ENCODE results near the gene DIS3L2. TPM values are rescaled to one million over a fixed set of nuclear protein-coding genes. Genes with fewer than 3 reads are reported as not detected.

Gene DIS3L2
- polyA plus RNA-seq, 3 donors, result 33.5 to 43.8 (median 37.1) TPM

GRCh38 chr2:232200195-232200594 lies 238.7 kb downstream of the DIS3L2 start:
- no peak for DNase-seq (ENCODE audit: extremely low read depth in 1 of 11, low read depth in 9 of 11, low spot score in 4 of 11)

- DNase-seq (ENCODE audit: extremely low read depth in 1 of 11, low read depth in 9 of 11, low spot score in 4 of 11), result no peak
These were observed 241.8 kb downstream of the DIS3L2 start for GRCh38 chr2:232203166-232203891.

DNA sequence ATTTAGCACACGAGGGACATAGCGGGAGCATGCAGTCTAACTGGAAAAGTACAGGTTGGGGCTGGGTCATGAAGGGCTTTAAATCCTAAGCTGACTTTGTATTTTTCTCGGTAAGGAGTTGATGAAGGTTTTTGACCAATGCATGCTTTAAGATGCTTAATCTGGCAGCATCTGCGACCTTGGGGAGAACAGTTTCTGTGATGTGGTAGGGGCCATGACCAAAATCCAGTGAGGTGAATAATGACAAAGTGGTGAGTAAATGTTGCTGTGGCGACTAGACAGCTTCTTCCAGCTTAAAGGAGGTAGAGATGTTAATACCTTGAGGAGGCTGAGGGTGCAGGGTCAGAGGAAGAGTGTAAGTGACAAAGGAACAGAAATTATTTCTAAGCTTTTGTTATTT lies 242.4 kb downstream of the DIS3L2 start:
- DNase-seq (ENCODE audit: extremely low read depth in 1 of 11, low read depth in 9 of 11, low spot score in 4 of 11), result no peak

DNA sequence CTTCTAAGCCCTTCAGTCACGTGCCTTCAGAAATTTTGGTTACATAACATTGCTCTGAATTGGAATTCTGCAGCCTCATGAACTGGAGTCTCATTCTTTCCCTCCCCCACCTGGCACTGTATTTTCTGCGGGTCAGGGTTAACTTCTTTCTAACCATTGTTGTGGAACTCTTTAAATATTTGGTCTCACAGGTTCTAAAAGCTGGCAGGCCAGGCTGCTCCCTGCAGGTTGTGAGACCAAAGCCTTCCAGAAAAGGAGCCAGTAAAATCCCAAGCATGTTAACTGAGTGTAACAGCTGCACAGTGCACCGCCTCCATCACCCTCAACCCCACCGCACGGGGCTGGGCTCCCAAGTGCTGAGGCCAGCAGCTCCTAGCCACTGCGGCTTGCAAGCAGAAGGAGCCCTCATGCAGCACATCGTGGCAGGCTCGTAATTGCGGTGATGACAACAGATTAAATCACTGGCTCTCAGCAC lies 243.0 kb downstream of the DIS3L2 start:
- peak; percentile 5 to 58 (median 27) for DNase-seq (ENCODE audit: extremely low read depth in 1 of 11, low read depth in 9 of 11, low spot score in 4 of 11)

DNA sequence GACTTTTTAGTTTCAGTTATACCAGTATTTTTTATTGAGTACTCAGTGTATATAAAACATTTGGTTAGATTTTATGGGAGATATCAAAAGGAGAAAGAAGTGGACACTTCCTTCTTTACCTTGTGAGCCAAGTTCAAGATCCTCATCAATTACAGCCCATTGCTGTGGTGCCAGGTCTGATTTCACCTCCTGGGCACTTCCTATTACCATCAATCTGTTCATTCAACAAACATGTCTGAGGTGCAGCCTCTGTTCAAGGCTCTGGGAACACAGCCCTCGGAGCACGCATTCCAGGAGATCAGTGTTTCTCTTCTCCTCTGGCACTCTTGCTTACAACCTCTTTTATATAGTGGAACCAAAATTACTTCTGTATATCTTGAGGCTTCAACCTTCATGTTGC lies 245.7 kb downstream of the DIS3L2 start:
- no peak for DNase-seq (ENCODE audit: extremely low read depth in 1 of 11, low read depth in 9 of 11, low spot score in 4 of 11)

GRCh38 chr2:232210306-232210705 lies 248.8 kb downstream of the DIS3L2 start:
- no peak for DNase-seq (ENCODE audit: extremely low read depth in 1 of 11, low read depth in 9 of 11, low spot score in 4 of 11)

DNA sequence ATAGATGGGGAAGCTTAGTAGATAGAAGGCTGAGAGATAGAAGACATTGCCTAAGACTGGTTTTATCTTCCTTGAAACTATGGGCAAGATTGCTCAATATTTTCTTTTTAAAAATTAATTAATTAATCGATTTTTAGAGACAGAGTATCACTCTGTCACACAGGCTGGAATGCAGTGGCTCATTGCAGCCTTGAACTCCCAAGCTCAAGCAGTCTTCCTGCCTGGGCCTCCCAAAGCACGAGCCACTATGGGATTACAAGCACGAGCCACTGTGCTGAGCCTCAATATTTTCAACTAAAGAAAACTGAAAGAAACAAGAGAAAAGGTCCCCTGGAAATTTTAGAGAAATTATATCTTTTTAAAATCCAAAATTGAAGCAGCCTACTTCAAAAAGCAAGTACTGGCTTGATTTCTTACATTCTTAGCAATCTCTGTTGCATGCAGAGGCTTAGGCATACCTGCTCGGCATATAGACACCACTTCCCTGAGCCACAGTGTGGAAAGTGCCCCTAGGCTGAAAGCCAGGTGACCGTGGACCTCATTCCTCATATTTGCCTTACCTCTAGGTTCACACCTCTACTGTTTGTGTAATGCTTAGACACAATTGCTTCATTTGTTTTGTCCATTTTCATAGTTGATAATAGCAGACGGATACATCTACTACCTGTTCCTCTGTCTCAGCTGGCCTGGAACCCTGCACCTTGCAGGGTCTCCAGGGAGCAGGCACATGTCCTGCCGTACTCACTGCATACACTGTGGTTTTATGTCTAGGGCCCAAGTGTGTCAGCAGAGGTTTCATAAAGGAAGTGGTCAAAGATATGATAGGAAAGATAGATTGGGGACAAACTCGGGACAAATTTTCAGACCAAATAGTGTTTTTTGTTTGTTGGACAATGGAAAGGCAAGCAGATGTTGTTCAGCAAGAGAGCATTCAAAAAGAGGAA lies 250.5 kb downstream of the DIS3L2 start:
- no peak for DNase-seq (ENCODE audit: extremely low read depth in 1 of 11, low read depth in 9 of 11, low spot score in 4 of 11)

DNA sequence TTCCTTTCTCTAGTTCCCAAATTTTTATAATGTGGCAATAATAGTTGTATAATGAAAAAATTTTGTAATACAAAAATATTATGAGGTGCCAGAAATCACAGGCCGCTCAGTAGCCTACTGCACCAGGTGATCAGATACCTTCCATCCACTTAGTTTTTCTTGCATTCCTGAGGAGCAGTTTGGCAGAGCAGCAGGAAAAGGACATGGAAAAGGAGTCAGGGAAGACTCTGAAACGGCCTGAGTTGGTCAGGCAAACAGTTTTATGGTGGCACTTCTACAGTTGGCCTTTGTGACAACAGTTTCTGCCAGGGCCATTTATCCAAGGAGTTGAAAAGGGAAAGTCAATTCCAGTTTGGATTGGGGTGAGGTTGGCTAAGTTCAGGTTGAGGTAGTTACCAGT lies 251.7 kb downstream of the DIS3L2 start:
- DNase-seq (ENCODE audit: extremely low read depth in 1 of 11, low read depth in 9 of 11, low spot score in 4 of 11), result no peak

GRCh38 chr2:232214053-232214452 lies 252.5 kb downstream of the DIS3L2 start:
- no peak for DNase-seq (ENCODE audit: extremely low read depth in 1 of 11, low read depth in 9 of 11, low spot score in 4 of 11)

GRCh38 chr2:232216028-232216427 lies 254.5 kb downstream of the DIS3L2 start:
- DNase-seq (ENCODE audit: extremely low read depth in 1 of 11, low read depth in 9 of 11, low spot score in 4 of 11), result no peak

DNA sequence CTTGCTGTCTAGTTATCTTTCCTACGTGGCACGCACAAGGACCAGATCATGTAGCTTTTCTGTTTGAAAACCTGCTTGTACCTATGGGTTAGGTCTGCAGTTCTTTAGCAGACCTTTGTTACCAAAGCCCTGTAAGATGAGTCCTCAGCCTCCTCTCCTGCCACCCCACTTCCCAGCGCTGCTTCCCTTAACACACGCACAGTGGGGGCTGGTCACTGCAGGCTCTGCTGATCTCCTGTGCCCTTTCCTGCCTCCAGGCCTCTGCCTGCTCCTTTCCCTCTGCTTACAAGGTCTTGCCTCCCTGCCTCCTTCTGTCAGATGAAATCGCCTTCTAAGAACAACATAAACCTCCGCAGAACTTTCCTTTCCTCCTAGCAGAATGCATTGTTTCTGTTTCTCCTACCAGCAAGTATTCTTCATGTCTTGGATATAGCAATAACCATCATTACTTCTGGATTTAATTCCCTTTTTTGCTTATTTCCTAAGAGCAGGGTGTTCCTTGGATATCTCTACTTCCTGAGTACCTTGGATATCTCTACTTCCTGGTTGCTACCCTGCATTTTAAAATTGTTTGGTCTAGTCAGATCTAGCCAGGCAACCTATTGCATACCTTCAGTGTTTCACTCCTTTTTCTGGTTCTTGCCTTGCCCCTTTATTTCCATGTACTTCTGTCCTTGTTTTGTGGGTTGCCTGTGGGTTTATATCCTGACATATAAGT lies 257.4 kb downstream of the DIS3L2 start:
- DNase-seq (ENCODE audit: extremely low read depth in 1 of 11, low read depth in 9 of 11, low spot score in 4 of 11), result no peak

DNA sequence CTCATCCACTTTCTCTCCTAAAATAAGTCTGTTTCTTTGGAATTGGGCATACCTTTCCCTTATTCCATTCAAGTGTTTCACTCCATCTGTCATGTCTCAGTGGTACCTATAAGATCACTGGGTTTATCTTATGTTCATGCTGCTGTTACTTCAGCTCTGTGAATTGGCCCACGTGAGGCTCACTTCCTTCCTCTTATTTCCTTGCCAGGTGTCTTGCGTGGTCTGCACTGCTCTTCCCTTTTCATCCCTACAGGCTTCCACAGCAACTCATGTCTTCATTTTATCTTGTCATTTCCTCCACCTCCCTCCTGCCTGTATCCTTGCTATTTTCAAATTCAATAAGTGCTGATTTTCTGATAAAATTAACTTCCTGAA lies 258.0 kb downstream of the DIS3L2 start:
- DNase-seq (ENCODE audit: extremely low read depth in 1 of 11, low read depth in 9 of 11, low spot score in 4 of 11), result no peak

- DNase-seq (ENCODE audit: extremely low read depth in 1 of 11, low read depth in 9 of 11, low spot score in 4 of 11), result no peak
These were observed 258.4 kb downstream of the DIS3L2 start for GRCh38 chr2:232219932-232220331.

- DNase-seq (ENCODE audit: extremely low read depth in 1 of 11, low read depth in 9 of 11, low spot score in 4 of 11), result no peak
These were observed 263.9 kb downstream of the DIS3L2 start for GRCh38 chr2:232225429-232225828.

DNA sequence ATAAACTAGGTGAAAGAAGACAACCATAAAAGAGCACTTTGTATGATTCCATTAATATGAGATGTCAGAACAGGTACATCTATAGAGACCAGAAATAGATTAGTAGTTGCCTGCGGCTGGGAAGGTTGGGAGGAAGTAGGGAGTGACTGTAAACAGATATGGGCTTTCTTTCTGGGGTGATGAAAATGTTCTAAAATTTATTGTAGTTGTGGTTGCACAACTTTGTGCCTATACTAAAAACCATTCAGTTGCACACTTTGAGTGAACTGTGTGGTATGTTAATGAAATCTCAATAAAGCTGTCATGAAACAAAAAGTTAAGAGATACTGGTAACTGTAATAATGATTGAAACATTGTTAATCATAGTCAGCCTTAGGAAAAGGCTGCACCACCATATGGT lies 264.4 kb downstream of the DIS3L2 start:
- no peak for DNase-seq (ENCODE audit: extremely low read depth in 1 of 11, low read depth in 9 of 11, low spot score in 4 of 11)

GRCh38 chr2:232228332-232228731 lies 266.8 kb downstream of the DIS3L2 start:
- no peak for DNase-seq (ENCODE audit: extremely low read depth in 1 of 11, low read depth in 9 of 11, low spot score in 4 of 11)

DNA sequence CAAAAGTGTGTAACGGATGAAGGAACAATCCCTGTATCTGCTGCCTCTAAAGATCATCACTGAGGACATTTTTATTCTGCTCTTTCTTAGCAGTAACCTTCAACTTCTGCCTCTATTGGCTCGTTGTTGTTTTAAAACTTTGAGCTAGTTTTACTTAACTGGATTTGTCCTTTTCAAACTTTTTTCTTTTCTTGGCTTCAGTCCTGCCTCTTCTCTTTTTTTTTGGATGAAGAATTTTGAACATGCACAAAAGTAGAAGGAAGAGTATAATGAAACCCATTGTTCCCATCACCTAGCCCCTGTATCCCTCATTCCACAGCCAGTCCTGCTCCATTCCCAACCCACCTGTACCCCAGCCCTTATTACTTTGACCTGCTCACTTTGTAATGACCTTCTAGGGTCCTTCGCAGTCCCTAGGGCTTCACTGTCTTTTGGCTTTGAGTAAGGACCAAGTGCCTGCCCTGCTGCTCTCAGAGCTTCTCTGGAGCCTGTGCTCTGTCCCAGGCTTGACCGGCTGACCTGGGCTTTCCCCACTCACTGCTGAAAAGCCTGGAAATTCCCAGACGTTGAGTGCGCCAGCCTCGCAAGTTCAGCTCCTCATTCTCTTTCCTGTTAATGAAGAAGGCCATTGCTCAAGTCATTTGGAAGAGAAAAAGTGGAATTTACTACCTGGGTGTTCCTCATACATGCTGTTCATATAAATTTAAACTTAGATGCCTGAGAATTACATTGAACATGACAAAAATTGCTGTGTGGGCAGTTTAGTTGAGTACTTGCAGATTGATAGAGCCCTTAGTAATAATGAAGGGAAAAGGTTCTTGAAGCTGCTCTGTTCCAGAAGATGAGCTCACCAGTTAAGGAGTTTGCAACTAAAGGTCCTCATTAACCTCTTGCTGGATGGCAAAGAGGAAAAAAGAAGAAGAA lies 267.7 kb downstream of the DIS3L2 start:
- DNase-seq (ENCODE audit: extremely low read depth in 1 of 11, low read depth in 9 of 11, low spot score in 4 of 11), result no peak

DNA sequence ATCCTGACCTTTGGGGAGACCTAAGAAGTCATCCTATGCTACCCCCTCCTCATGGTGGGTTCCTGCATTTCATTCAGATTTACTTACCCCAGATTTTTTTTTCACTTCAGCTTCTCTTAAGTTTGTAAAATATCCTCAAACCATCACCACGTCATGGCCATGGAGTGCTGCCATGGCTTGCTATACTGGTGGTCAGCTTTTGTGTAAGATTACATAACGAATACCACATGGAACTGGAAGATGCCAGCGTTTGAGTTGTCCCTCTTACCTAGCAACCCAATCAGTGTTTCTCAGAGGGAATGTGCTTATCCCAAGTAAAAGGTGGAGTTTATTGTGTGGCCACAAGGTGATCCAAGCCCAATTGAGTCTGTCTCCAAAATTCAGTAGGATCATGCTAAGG lies 268.4 kb downstream of the DIS3L2 start:
- no peak for DNase-seq (ENCODE audit: extremely low read depth in 1 of 11, low read depth in 9 of 11, low spot score in 4 of 11)

DNA sequence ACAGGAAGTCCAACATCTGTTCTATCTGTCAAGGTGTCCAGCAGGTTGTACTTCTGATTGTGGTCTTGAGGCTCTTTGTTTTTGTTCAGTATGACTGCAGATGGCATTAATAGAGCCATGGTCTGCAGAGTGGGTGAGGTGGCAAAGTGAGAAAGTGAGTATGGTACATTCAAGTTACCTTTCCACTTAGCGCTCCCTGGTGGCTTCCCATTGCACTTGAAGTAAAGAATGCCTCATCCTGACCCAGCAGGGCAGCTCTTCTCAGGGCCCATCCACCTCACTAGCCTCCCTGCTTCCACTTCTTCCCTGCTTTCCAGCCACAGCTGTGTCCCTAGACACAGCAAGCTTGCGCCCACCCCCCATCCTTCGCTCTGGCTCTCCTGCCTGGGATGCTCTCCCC lies 269.0 kb downstream of the DIS3L2 start:
- DNase-seq (ENCODE audit: extremely low read depth in 1 of 11, low read depth in 9 of 11, low spot score in 4 of 11), result no peak
